IPS-20b (cell line): Measurements from ENCODE around the gene GRAMD4.

Experiments used
- H3K27ac ChIP-seq: one replicate; pipeline ENCODE4 v1.5.1; 2013; ENCODE audit warnings: low read length
- H3K27me3 ChIP-seq: 2 replicates; pipeline ENCODE4 v1.6.1; 2013; ENCODE audit warnings: mild to moderate bottlenecking, low read length, inconsistent platforms; ENCODE audit not compliant: insufficient read depth
- H3K36me3 ChIP-seq: 2 replicates; pipeline ENCODE4 v1.6.1; 2013; ENCODE audit warnings: low read depth, mild to moderate bottlenecking, inconsistent platforms, low read length, moderate library complexity; ENCODE audit not compliant: insufficient read depth
- H3K4me1 ChIP-seq: 2 replicates; pipeline ENCODE4 v1.6.1; 2013; ENCODE audit warnings: mild to moderate bottlenecking, control low read depth, inconsistent platforms, low read length, moderate library complexity; ENCODE audit not compliant: insufficient read depth
- H3K4me3 ChIP-seq: 2 replicates; pipeline ENCODE4 v1.5.1; 2013; ENCODE audit warnings: mild to moderate bottlenecking, low read length, inconsistent platforms
- H3K9ac ChIP-seq: 2 replicates; pipeline ENCODE4 v1.6.1; 2013; ENCODE audit warnings: low read depth, mild to moderate bottlenecking, inconsistent platforms, low read length, moderate library complexity
- H3K9me3 ChIP-seq: 2 replicates; pipeline ENCODE4 v1.6.1; 2013; ENCODE audit warnings: mild to moderate bottlenecking, low read depth, low read length, inconsistent platforms; ENCODE audit not compliant: insufficient read depth

The GRAMD4 gene

DNA sequence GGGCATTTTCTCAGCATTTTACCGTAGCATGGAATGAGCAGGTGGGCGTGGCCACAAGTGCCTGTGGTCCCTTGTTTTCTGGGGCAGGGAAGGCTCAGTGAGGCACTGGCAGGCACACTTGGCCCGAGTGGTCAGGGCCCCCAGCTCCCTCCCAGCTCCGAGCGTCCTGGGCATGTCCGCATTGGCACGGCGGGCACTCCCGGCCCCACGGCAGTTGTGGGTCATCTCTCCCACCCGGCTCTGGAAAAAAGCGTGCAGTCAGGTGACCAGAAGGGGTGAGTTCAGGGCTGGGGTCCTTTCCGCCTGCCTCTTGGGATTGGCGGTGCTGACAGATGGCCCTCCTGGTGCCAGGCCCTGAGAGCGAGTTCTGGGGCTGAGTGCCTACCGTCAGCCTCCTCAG is 55.8 kb downstream of the GRAMD4 start:
- no peak overlapping the region for H3K4me3 ChIP-seq
- no peak overlapping the region for H3K9ac ChIP-seq
- no peaks in the 10 kb centered on the region for H3K9me3 ChIP-seq
- H3K27ac ChIP-seq: no peak overlapping the region
- no peaks in the 10 kb centered on the region for H3K27me3 ChIP-seq
- H3K36me3 ChIP-seq: no peaks in the 10 kb centered on the region
- H3K4me1 ChIP-seq: no peaks in the 10 kb centered on the region

- Histone ChIP-seq H3K36me3 (no peaks in the 10 kb centered on the region), H3K27ac (no peak overlapping the region)
Measured at GRCh38 chr22:46676479-46676878, 56.3 kb downstream of the GRAMD4 start.

GRCh38 chr22:46676881-46677280 is 56.7 kb downstream of the GRAMD4 start:
- H3K36me3 ChIP-seq: no peaks in the 10 kb centered on the region
- no peak overlapping the region for H3K27ac ChIP-seq
- H3K4me3 ChIP-seq: no peak overlapping the region
- H3K9me3 ChIP-seq: no peaks in the 10 kb centered on the region
- H3K9ac ChIP-seq: no peak overlapping the region
- no peaks in the 10 kb centered on the region for H3K4me1 ChIP-seq
- H3K27me3 ChIP-seq: no peaks in the 10 kb centered on the region

More at GRCh38 chr22:46676479-46676878, 56.3 kb downstream of the GRAMD4 start:
- H3K27me3 ChIP-seq: no peaks in the 10 kb centered on the region
- no peaks in the 10 kb centered on the region for H3K9me3 ChIP-seq
- no peak overlapping the region for H3K9ac ChIP-seq
- H3K4me3 ChIP-seq: no peak overlapping the region
- no peaks in the 10 kb centered on the region for H3K4me1 ChIP-seq

DNA sequence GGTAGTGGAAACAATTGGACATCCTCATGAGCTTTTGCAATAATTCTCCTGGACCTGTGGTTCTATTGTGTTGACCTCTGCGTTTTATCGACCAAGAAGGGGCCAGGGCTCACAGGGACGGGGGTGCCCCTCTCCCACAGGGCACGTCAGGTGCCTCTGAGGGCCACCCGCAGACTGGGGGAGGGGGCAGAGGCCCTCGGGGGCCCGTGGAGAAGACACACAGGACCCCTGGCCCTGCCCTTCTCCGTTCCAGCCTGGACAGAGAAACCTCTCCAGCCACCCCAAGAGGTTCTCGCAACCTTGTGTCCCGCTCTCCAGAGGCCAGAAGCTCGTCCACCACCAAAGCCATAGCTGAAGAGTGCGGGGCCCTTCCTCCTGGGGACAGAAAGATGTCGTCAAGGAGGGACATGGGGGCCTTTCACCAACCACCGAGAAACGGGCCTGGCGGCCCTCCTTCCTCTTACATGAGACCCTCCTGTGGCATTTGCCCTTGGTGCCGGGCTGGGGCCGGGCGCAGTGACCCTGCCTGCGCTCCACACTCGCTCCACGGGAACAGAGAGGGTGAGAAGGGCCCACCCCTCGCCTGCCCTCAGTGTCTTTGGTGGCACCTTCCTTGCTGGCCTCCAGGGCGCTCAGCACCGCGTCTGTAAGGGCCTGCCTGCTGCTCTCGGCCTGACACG is 57.3 kb downstream of the GRAMD4 start:
- H3K4me3 ChIP-seq: no peak overlapping the region
- no peaks in the 10 kb centered on the region for H3K36me3 ChIP-seq
- H3K9me3 ChIP-seq: no peaks in the 10 kb centered on the region
- no peaks in the 10 kb centered on the region for H3K27me3 ChIP-seq
- no peak overlapping the region for H3K9ac ChIP-seq
- no peaks in the 10 kb centered on the region for H3K4me1 ChIP-seq
- no peak overlapping the region for H3K27ac ChIP-seq

DNA sequence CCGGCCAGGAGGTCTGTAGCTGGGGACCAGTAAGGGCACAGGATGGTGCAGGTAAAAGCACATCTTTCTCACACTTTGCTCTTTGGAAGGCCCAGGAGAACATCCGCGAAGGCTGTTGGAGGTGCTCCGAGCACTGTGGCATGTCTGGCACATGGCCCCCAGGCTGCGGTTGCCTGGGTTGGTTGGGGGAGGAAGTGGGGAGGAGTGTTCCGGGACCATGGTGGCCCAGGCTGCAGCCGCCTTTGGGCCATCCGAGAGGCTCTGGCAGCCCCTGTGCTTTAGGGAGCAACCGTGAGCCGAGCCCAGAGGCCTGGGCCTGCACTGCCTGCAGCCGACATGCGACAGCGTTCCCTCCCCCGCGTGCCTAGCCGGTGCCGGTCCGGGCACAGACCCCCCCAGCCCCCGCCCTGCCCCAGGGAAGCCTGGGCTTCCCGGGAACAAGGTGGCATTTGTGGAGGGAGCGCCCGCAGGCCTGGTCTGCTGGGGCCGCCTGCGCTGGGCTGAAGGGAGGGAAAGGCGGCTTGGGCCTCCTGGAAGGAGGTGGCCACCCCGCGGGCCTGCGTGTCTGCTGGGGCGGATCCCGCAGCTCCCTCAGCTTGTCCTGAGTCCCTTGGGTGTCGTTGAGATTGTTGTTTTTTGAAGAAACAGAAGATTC is 57.9 kb downstream of the GRAMD4 start:
- no peaks in the 10 kb centered on the region for H3K36me3 ChIP-seq

DNA sequence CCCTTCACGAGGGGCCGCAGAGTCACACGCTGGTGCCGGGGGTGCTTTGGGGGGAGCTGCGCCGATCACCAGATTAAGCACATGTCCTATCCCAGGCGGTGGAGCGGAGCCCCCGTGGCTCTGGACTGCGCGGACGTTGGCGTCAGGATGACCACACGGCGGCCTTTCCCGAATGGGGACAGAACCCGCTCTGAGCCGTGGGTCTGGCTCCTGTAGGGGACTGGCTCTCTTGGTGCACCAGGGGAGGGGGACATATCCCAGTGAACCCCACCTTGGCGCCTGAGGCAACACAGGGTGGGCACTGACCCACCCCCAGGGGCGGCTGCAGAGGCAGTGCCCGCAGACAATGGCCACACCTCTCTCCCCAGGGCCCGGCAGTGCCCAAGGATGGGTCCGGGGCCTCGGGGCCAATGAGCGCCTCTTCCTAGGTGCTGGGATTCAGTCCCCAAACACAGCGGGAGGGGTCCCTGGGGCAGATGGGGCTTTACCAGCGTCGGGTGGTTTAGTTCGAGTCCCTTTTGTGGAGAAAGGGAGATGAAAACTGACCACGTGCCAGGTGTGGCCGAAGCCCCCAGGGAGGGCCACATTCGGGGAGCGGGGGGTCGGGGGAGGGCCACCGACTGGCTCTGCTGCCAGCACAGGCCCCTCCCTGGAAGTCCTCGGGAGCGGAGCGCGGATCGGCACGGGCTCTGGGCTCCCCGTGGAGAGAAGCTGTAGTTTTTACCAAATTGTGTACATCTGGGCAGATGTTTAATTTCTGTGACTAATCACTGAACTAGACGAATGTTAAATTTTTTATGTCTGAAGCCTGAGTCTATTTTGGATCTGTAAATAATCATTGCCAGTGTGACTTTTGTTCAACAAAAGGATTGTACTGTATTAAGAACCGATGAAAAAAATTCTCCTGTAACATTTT is 58.9 kb downstream of the GRAMD4 start:
- H3K9ac ChIP-seq: no peak overlapping the region
- no peaks in the 10 kb centered on the region for H3K27me3 ChIP-seq
- no peaks in the 10 kb centered on the region for H3K4me1 ChIP-seq
- H3K9me3 ChIP-seq: no peaks in the 10 kb centered on the region
- H3K4me3 ChIP-seq: no peak overlapping the region
- no peaks in the 10 kb centered on the region for H3K36me3 ChIP-seq
- H3K27ac ChIP-seq: no peak overlapping the region

More for the DNA sequence above, 57.9 kb downstream of the GRAMD4 start:
- no peak overlapping the region for H3K9ac ChIP-seq
- no peaks in the 10 kb centered on the region for H3K27me3 ChIP-seq
- H3K27ac ChIP-seq: no peak overlapping the region
- no peak overlapping the region for H3K4me3 ChIP-seq
- no peaks in the 10 kb centered on the region for H3K4me1 ChIP-seq
- H3K9me3 ChIP-seq: no peaks in the 10 kb centered on the region

- no peak overlapping the region for H3K4me3 ChIP-seq
- H3K27me3 ChIP-seq: no peaks in the 10 kb centered on the region
- no peak overlapping the region for H3K9ac ChIP-seq
- H3K36me3 ChIP-seq: no peaks in the 10 kb centered on the region
- H3K9me3 ChIP-seq: no peaks in the 10 kb centered on the region
- H3K27ac ChIP-seq: no peak overlapping the region
- no peaks in the 10 kb centered on the region for H3K4me1 ChIP-seq
Measured at GRCh38 chr22:46679706-46680269, 59.6 kb downstream of the GRAMD4 start.

GRCh38 chr22:46681010-46681409 is 60.8 kb downstream of the GRAMD4 start:
- Histone ChIP-seq H3K4me1 (no peaks in the 10 kb centered on the region), H3K4me3 (no peak overlapping the region), H3K27me3 (no peaks in the 10 kb centered on the region), H3K27ac (no peak overlapping the region), H3K36me3 (peaks cover 7% of the 10 kb centered on the region), H3K9ac (no peak overlapping the region), H3K9me3 (no peaks in the 10 kb centered on the region)

GRCh38 chr22:46682011-46682731 is 62.0 kb downstream of the GRAMD4 start:
- H3K4me1 ChIP-seq: no peaks in the 10 kb centered on the region

DNA sequence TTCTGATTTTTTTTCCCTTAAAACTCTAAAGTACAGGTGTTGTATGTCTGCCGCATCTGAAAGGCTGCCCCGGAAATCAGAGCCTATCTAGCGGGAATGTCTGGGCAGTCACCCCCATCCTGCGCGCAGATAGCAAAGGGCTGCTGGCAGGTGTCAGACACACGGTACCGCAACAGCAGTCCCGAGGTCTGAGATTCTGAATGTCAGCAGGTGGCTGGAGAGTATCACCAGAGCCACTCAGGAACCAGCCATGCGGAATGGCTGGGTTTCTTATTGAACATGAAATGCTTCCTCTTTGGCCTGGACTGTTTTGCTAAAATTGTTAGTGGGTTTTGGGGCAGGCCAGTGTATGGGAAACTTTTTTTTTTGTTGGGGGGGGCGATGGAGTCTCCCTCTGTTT is 64.5 kb downstream of the GRAMD4 start:
- Histone ChIP-seq H3K4me3 (no peak overlapping the region), H3K4me1 (no peaks in the 10 kb centered on the region), H3K27me3 (no peaks in the 10 kb centered on the region), H3K27ac (no peak overlapping the region), H3K9me3 (no peaks in the 10 kb centered on the region), H3K36me3 (peaks cover 31% of the 10 kb centered on the region), H3K9ac (no peak overlapping the region)

More at GRCh38 chr22:46682011-46682731, 62.0 kb downstream of the GRAMD4 start:
- H3K27me3 ChIP-seq: no peaks in the 10 kb centered on the region
- H3K9me3 ChIP-seq: no peaks in the 10 kb centered on the region
- no peak overlapping the region for H3K9ac ChIP-seq
- H3K27ac ChIP-seq: no peak overlapping the region
- H3K36me3 ChIP-seq: peaks cover 18% of the 10 kb centered on the region
- H3K4me3 ChIP-seq: no peak overlapping the region
